HepG2 (cell line): ENCODE data around the gene ZCCHC7. TPM values are rescaled to one million over a fixed set of nuclear protein-coding genes. Genes with fewer than 3 reads are reported as not detected.

Experiments used
- ATAC-seq: fragments of 200-7000 bp; cut with Tn5 transposase; 3 replicates; pipeline ENCODE4 v1.9.1; 2020; ENCODE audit warnings: mild to moderate bottlenecking, moderate library complexity
- BruUV-seq: library from RNA; stranded (reverse); fragments of 400-500 nt; replicated peaks from 2 replicates; lab custom pipeline; 2021; lab: Mats Ljungman, UMichigan
- CTCF ChIA-PET: fragments of 300-600 bp; formaldehyde crosslinking; extraction: SDS; loops from one replicate; lab custom pipeline; 2021; ENCODE audit warnings: low total read pairs, inconsistent platforms, low intra/inter-chr PET ratio; lab: Yijun Ruan, JAX
- POLR2A ChIA-PET: fragments of 350-600 bp; sonication (Branson Sonifier 250); formaldehyde crosslinking; loops from one replicate; lab custom pipeline; 2020; ENCODE audit warnings: antibody characterized with exemption, inconsistent platforms; lab: Yijun Ruan, JAX
- DNase-seq: peaks from one replicate; pipeline ENCODE4 v3.0.0-alpha.2; 2015; ENCODE audit warnings: low spot score
- FAIRE-seq: peaks from 3 replicates; lab custom pipeline; 2011; peaks lifted over from hg19 to GRCh38; lab: Jason Lieb, UNC
- H2AFZ ChIP-seq: one replicate; pipeline ENCODE4 v1.6.1; 2011; ENCODE audit warnings: low read length, inconsistent platforms
- H3K27ac ChIP-seq: fragments of 300-600 bp; 3 replicates; pipeline ENCODE4 v1.8.0; 2011; ENCODE audit warnings: mixed run types, mild to moderate bottlenecking, mixed read lengths, low read length, inconsistent platforms; ENCODE audit not compliant: insufficient read depth; ENCODE audit errors: extremely low read length
- H3K27me3 ChIP-seq, 2 experiments: fragments of 200-600 bp in 1 of 2; 2 replicates in 1 of 2; 3 replicates in 1 of 2; pipeline versions ENCODE4 v1.6.0 to v1.8.0; 2011; ENCODE audit warnings: low read length in 2 of 2, mild to moderate bottlenecking in 2 of 2, moderate library complexity in 2 of 2, inconsistent platforms in 1 of 2; ENCODE audit not compliant: insufficient read depth in 2 of 2, control insufficient read depth in 1 of 2
- H3K36me3 ChIP-seq, 2 experiments: fragments of 200-600 bp in 1 of 2; replicated peaks in 1 of 2; 2 replicates in 1 of 2; 3 replicates in 1 of 2; pipeline versions ENCODE4 v1.5.1 to v1.8.0; 2011; ENCODE audit warnings: low read length in 2 of 2, inconsistent platforms in 1 of 2; ENCODE audit not compliant: insufficient read depth in 2 of 2, control insufficient read depth in 1 of 2
- H3K4me1 ChIP-seq: 2 replicates; pipeline ENCODE4 v1.5.1; 2012; ENCODE audit warnings: low read length, inconsistent platforms; ENCODE audit not compliant: insufficient read depth
- H3K4me2 ChIP-seq: 2 replicates; pipeline ENCODE4 v1.6.0; 2011; ENCODE audit warnings: low read depth, low read length, inconsistent platforms
- H3K4me3 ChIP-seq, 3 experiments: fragments of 200-600 bp in 1 of 3; sonication (generic), shearing (Covaris generic) in 1 of 3; replicated peaks in 1 of 3; 2 replicates each; pipeline ENCODE4 v1.5.1; 2011 to 2016; ENCODE audit warnings: low read length in 3 of 3, inconsistent platforms in 2 of 3, low read depth in 2 of 3, mild to moderate bottlenecking in 2 of 3, control low read depth in 1 of 3, mixed read lengths in 1 of 3; ENCODE audit not compliant: insufficient read depth in 1 of 3
- H3K79me2 ChIP-seq: one replicate; pipeline ENCODE4 v1.6.1; 2011; ENCODE audit warnings: low read length, inconsistent platforms; ENCODE audit not compliant: insufficient read depth
- H3K9ac ChIP-seq: 2 replicates; pipeline ENCODE4 v1.6.0; 2011; ENCODE audit warnings: mild to moderate bottlenecking, low read depth, low read length, inconsistent platforms; ENCODE audit not compliant: insufficient read depth
- H3K9me3 ChIP-seq: 2 replicates; pipeline ENCODE4 v1.5.1; 2012; ENCODE audit warnings: mild to moderate bottlenecking, low read length
- H4K20me1 ChIP-seq: 2 replicates; pipeline ENCODE4 v1.6.0; 2011; ENCODE audit warnings: inconsistent platforms, mild to moderate bottlenecking, low read length, moderate library complexity; ENCODE audit not compliant: insufficient read depth
- HNF4G ChIP-seq, 2 experiments: sonication (generic) in 1 of 2; formaldehyde crosslinking in 1 of 2; IDR thresholded peaks; 2 replicates each; pipeline versions ENCODE4 v1.4.0 to v1.6.1; 2011 to 2020; ENCODE audit warnings: borderline replicate concordance in 2 of 2, low read depth in 2 of 2, mild to moderate bottlenecking in 2 of 2, low read length in 1 of 2, missing genetic modification reagents in 1 of 2, moderate library complexity in 1 of 2
- HOXA7 ChIP-seq: sonication (generic); formaldehyde crosslinking; IDR thresholded peaks from 2 replicates; pipeline ENCODE4 v1.8.1; 2022; ENCODE audit warnings: mild to moderate bottlenecking, missing genetic modification reagents, moderate library complexity
- MLLT10 ChIP-seq: sonication (generic); formaldehyde crosslinking; IDR thresholded peaks from 2 replicates; pipeline ENCODE4 v1.4.0; 2020; ENCODE audit warnings: missing genetic modification reagents
- PAWR ChIP-seq: sonication (generic); formaldehyde crosslinking; IDR thresholded peaks from 2 replicates; pipeline ENCODE4 v1.4.0; 2020; ENCODE audit warnings: missing genetic modification reagents, mild to moderate bottlenecking, borderline replicate concordance
- SPEN ChIP-seq: sonication (generic); formaldehyde crosslinking; IDR thresholded peaks from 2 replicates; pipeline ENCODE4 v1.5.1; 2020; ENCODE audit warnings: low read depth, mild to moderate bottlenecking, missing genetic modification reagents
- STAG1 ChIP-seq: sonication (generic); formaldehyde crosslinking; IDR thresholded peaks from 2 replicates; pipeline ENCODE4 v1.4.0; 2020; ENCODE audit warnings: missing genetic modification reagents
- YEATS2 ChIP-seq: sonication (generic); formaldehyde crosslinking; IDR thresholded peaks from 2 replicates; pipeline ENCODE4 v1.4.0; 2020; ENCODE audit warnings: missing genetic modification reagents, borderline replicate concordance
- ZBTB1 ChIP-seq: sonication (generic); formaldehyde crosslinking; IDR thresholded peaks from 2 replicates; pipeline ENCODE4 v1.4.0; 2020; ENCODE audit warnings: missing genetic modification reagents, borderline replicate concordance
- ZNF224 ChIP-seq: sonication (generic); formaldehyde crosslinking; IDR thresholded peaks from 2 replicates; pipeline ENCODE4 v1.5.0; 2020; ENCODE audit warnings: mild to moderate bottlenecking, missing genetic modification reagents
- ZNF225 ChIP-seq: sonication (generic); formaldehyde crosslinking; IDR thresholded peaks from 2 replicates; pipeline ENCODE4 v1.4.0; 2020; ENCODE audit warnings: mild to moderate bottlenecking, missing genetic modification reagents
- ZNF720 ChIP-seq: sonication (generic); formaldehyde crosslinking; IDR thresholded peaks from 2 replicates; pipeline ENCODE4 v1.4.0; 2020; ENCODE audit warnings: missing genetic modification reagents
- WGBS: methylation state at CpG from one replicate; pipeline ENCODE4 v1.1.6; 2017; ENCODE audit warnings: low lambda C conversion rate; 5-methylcytosine and 5-hydroxymethylcytosine counted together
- in situ Hi-C: cut with HindIII; loops from 2 replicates; pipeline ENCODE4 v1.10.0; 2017; ENCODE audit warnings: low pct_unique_long_range_greater_than_20kb; ENCODE audit not compliant: extremely low pct_ligation_motif_present
- intact Hi-C: fragments of 100-400 bp; cut with micrococcal nuclease; formaldehyde crosslinking; loops from one replicate; pipeline ENCODE4 v1.10.0; 2022; ENCODE audit not compliant: unreplicated experiment
- polyA plus RNA-seq, 8 experiments: library from polyadenylated mRNA; depleted of rRNA in 3 of 8; stranded (reverse) in 7 of 8; unstranded in 1 of 8; fragments of >200 nt; fragmentation: Illumina TruSeq in 4 of 8; extraction: Trizol in 4 of 8; gene quantifications; 2 replicates each; pipeline versions ENCODE4 v1.2.1 to v1.2.3, GENCODE V29; 2011 to 2016; ENCODE audit warnings: low read depth in 4 of 8, missing spikeins in 1 of 8, mixed read lengths in 1 of 8; ENCODE audit not compliant: insufficient read depth in 1 of 8
- total RNA-seq, 5 experiments: library from RNA; depleted of rRNA; stranded (reverse); fragments of >200 nt; fragmentation: Illumina TruSeq; extraction: Trizol; gene quantifications; 2 replicates each; pipeline ENCODE4 v1.2.3, GENCODE V29; 2016; ENCODE audit warnings: low read depth in 1 of 5
- TF ChIP-seq, protein P1 (sequence below): sonication (generic); formaldehyde crosslinking; IDR thresholded peaks from 2 replicates; pipeline ENCODE4 v1.4.0; 2020; ENCODE audit warnings: missing genetic modification reagents, borderline replicate concordance
- TF ChIP-seq, protein P2 (sequence below): sonication (generic); formaldehyde crosslinking; IDR thresholded peaks from 2 replicates; pipeline ENCODE4 v1.5.0; 2020; ENCODE audit warnings: mild to moderate bottlenecking, missing genetic modification reagents, moderate library complexity

ZCCHC7 gene
- total and polyA plus RNA-seq, 2 of the 13 experiments (the other 11 are each of a cell fraction or from before 2014, with no cell fraction given): 13.6 to 19.3 TPM

DNA sequence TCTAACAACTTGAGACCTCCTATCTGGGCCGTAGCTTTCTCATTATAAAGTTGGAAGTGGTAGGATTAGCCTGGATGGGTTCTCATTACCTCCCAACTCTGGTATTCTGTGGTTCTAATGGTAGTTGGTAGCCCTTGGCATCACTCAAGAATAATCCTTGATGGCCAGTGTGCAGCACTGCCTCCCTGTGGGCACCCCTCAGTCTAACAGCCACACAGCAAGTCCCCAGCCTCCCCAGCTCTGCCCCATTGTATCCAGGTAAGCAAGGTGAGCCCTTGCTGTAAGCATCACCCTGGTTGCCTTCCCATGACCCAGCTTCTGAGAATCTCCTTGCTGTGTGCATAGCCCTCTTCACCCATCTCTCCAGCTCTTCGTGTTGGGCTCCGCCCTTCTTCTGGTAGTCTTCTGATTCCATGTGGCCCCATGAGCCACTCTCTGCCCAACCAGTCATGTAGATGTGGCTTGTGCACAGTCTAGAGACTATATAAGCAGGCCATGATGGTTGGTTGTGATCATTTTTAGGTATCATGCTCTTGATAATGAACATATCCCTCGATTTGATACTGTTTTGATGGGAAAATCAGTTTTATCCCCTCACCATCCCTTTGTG lies 244.5 kb downstream of the ZCCHC7 start:
- POLR2A ChIA-PET: no interaction called here

DNA sequence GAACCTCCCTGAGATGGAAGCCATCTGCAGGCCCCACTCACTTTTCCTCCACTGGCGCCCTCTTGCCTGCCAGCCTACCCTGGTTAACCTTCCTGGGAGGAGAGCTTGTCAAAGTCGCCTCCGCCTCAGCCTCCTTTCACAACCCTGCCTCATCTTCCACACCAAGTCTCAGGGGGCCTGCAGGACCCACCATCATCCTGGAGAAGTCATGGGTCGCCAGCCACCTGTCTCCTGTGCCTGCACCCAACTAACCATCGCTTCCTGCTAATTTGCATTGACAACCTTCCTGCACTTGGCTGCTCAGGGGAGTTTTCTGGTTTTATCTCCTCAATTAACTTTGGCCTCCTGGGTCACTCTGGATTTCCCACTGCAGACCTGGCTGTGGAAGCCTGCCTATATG lies 249.3 kb downstream of the ZCCHC7 start:
- H2AFZ ChIP-seq: no peak overlapping the region
- intact Hi-C loops (no loop called here), in situ Hi-C loops (no loop called here)
- ChIA-PET CTCF (no interaction called here), POLR2A (no interaction called here)
- ATAC-seq: no peak; the same call in 2 of the 3 replicates
- H3K27ac ChIP-seq: no peak overlapping the region
- BruUV-seq: no TSS peak
- no peaks in the 10 kb centered on the region for H3K9me3 ChIP-seq
- H4K20me1 ChIP-seq: no peaks in the 10 kb centered on the region
- H3K9ac ChIP-seq: no peak overlapping the region
- no peaks in the 10 kb centered on the region for H3K36me3 ChIP-seq
- DNase-seq: no peak
- no peak overlapping the region for H3K4me2 ChIP-seq
- no peaks in the 10 kb centered on the region for H3K79me2 ChIP-seq
- 61% methylated on average over 5 of the region's 5 CpGs for WGBS
- no peak for FAIRE-seq
- no peak overlapping the region for H3K4me3 ChIP-seq
- H3K4me1 ChIP-seq: no peaks in the 10 kb centered on the region
- peaks cover 0 to 5% of the 10 kb centered on the region in 2 experiments; a peak in 3 of 5 replicates for H3K27me3 ChIP-seq
- TF ChIP-seq HNF4G (IDR thresholded peaks at IDR 0.05; ENCODE audit: borderline replicate concordance, low read depth, low read length) (no peak), HNF4G (CRISPR knock-in tag; IDR thresholded peaks at IDR 0.05; ENCODE audit: borderline replicate concordance, low read depth) (no peak), YEATS2 (CRISPR knock-in tag) (no peak), MLLT10 (CRISPR knock-in tag) (no peak), ZNF224 (CRISPR knock-in tag) (no peak), PAWR (no peak)
- TF ChIP-seq, protein P1, sequence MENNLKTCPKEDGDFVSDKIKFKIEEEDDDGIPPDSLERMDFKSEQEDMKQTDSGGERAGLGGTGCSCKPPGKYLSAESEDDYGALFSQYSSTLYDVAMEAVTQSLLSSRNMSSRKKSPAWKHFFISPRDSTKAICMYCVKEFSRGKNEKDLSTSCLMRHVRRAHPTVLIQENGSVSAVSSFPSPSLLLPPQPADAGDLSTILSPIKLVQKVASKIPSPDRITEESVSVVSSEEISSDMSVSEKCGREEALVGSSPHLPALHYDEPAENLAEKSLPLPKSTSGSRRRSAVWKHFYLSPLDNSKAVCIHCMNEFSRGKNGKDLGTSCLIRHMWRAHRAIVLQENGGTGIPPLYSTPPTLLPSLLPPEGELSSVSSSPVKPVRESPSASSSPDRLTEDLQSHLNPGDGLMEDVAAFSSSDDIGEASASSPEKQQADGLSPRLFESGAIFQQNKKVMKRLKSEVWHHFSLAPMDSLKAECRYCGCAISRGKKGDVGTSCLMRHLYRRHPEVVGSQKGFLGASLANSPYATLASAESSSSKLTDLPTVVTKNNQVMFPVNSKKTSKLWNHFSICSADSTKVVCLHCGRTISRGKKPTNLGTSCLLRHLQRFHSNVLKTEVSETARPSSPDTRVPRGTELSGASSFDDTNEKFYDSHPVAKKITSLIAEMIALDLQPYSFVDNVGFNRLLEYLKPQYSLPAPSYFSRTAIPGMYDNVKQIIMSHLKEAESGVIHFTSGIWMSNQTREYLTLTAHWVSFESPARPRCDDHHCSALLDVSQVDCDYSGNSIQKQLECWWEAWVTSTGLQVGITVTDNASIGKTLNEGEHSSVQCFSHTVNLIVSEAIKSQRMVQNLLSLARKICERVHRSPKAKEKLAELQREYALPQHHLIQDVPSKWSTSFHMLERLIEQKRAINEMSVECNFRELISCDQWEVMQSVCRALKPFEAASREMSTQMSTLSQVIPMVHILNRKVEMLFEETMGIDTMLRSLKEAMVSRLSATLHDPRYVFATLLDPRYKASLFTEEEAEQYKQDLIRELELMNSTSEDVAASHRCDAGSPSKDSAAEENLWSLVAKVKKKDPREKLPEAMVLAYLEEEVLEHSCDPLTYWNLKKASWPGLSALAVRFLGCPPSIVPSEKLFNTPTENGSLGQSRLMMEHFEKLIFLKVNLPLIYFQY: no peak

More for the DNA sequence above, 244.5 kb downstream of the ZCCHC7 start:
- FAIRE-seq (no peak), DNase-seq (no peak), ATAC-seq (peak; percentile 70)
- no peaks in the 10 kb centered on the region; a peak in 1 of 5 replicates for H3K27me3 ChIP-seq
- in situ Hi-C loops (no loop called here), intact Hi-C loops (no loop called here)
- no peak overlapping the region for H3K9ac ChIP-seq
- 64% methylated on average over 4 of the region's 4 CpGs for WGBS
- H3K4me2 ChIP-seq: no peak overlapping the region
- H2AFZ ChIP-seq: no peak overlapping the region
- no peak overlapping the region for H3K27ac ChIP-seq
- no peaks in the 10 kb centered on the region for H3K9me3 ChIP-seq
- no peaks in the 10 kb centered on the region for H3K79me2 ChIP-seq
- TF ChIP-seq, protein P2, sequence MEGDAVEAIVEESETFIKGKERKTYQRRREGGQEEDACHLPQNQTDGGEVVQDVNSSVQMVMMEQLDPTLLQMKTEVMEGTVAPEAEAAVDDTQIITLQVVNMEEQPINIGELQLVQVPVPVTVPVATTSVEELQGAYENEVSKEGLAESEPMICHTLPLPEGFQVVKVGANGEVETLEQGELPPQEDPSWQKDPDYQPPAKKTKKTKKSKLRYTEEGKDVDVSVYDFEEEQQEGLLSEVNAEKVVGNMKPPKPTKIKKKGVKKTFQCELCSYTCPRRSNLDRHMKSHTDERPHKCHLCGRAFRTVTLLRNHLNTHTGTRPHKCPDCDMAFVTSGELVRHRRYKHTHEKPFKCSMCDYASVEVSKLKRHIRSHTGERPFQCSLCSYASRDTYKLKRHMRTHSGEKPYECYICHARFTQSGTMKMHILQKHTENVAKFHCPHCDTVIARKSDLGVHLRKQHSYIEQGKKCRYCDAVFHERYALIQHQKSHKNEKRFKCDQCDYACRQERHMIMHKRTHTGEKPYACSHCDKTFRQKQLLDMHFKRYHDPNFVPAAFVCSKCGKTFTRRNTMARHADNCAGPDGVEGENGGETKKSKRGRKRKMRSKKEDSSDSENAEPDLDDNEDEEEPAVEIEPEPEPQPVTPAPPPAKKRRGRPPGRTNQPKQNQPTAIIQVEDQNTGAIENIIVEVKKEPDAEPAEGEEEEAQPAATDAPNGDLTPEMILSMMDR (CRISPR knock-in tag): peak; percentile 44
- TF ChIP-seq SPEN (CRISPR knock-in tag): no peak
- no peak for TF ChIP-seq HOXA7 (CRISPR knock-in tag)
- peak; percentile 48 for TF ChIP-seq STAG1 (CRISPR knock-in tag)
- no peak for TF ChIP-seq ZNF720
- TF ChIP-seq ZNF225 (CRISPR knock-in tag): no peak
- no peak for TF ChIP-seq ZBTB1 (CRISPR knock-in tag)
- no peaks in the 10 kb centered on the region for H3K36me3 ChIP-seq
- H3K4me1 ChIP-seq: no peaks in the 10 kb centered on the region
- BruUV-seq: no TSS peak
- H3K4me3 ChIP-seq: no peak overlapping the region
- CTCF ChIA-PET: no interaction called here
- H4K20me1 ChIP-seq: no peaks in the 10 kb centered on the region
